ENCODE measurements around the gene TEX14. TPM values are rescaled to one million over a fixed set of nuclear protein-coding genes. Genes with fewer than 3 reads are reported as not detected.
A peak's percentile ranks its signal among the peaks of the same experiment; 100 is the strongest.

The TEX14 gene
- total and polyA plus RNA-seq, 2 donors = 0.09 to 0.11 TPM

DNA sequence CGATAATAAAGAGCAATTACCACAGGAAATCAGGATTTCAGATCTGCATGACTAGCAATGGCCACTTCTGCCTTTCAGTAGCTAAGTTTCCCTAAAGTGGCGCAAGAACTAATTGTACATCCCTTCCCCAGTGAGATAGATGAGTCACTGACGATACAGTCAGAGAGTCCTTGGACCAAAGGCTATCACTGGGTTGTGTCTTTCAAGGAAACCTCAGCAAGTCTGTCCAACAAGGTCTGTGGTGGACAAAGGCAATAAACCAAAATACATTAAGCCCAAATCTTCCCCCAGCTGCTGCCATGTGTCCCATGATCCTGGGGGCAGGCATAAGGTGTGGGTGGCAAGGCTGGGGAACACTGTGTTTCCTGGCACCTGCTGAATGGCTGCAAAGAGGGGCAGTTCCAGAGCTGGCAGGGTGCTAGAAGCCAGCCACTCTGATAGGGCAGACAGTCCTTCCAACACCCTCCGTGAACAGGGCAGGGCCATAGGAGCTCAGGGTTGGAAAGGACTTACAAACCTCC, 156.9 kb downstream of the TEX14 start:
- H3K4me1 ChIP-seq (ENCODE audit: insufficient read depth) = no peaks in the 10 kb centered on the region
- WGBS = 86% methylated on average over 4 of the region's 4 CpGs
- no peak overlapping the region for H3K27ac ChIP-seq (ENCODE audit: low read depth)
- no peaks in the 10 kb centered on the region for H3K36me3 ChIP-seq (ENCODE audit: insufficient read depth)
- DNase-seq (ENCODE audit: extremely low spot score) = no peak
- H3K4me3 ChIP-seq (ENCODE audit: low read depth, low read length) = no peak overlapping the region

DNA sequence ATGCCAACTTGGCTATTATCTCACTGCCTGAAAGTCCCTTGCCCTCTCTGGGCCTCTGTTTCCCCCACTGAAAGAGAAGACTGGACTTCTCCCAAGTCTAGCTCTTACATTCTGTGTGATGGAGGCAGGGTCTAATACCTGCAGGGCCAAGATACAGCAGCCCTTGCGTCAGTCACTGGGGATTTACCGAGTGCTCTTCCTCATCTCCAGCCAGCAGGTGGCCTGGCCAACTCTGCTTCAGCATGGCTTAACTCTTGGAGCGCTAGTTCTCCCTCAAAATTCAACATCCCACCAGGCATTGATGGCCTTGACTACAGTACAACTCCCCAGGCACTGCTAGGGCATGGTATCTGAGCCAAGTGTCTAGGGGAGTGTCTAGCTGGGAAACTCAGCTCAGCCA, 157.5 kb downstream of the TEX14 start:
- H3K4me3 ChIP-seq (ENCODE audit: low read depth, low read length) = no peak overlapping the region
- no peak for DNase-seq (ENCODE audit: extremely low spot score)
- no peak overlapping the region for H3K27ac ChIP-seq (ENCODE audit: low read depth)
- 63% methylated on average over 3 of the region's 3 CpGs for WGBS
- no peaks in the 10 kb centered on the region for H3K36me3 ChIP-seq (ENCODE audit: insufficient read depth)
- no peaks in the 10 kb centered on the region for H3K4me1 ChIP-seq (ENCODE audit: insufficient read depth)

DNA sequence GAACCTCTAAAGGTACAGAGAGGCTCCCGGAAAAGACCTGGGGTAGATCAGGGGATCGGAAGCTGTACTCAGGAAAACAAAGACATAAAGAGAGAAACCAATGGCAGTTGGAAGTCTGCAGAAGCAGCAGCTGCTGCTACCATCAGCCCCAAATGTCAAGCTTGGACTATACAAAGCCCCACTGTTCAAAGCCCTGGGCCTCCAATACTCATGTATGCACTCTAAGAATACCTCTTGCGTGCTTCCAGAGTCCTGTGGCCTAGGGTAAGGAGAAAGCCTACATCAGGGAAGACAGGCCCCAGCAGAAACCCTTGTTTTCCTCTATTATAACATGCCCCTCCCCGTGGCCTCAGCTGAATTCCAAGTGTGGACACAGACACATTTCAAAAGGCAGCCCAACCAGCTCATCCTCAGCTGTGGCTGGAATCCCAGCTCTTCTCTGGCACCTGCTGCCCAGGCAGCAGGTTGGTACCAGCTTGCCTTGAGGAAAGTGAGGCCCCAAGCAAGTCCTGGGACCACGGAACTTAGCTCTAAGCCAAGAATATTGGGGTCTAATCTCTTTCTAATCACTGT, 158.1 kb downstream of the TEX14 start:
- no peak for DNase-seq (ENCODE audit: extremely low spot score)
- no peaks in the 10 kb centered on the region for H3K4me1 ChIP-seq (ENCODE audit: insufficient read depth)
- H3K4me3 ChIP-seq (ENCODE audit: low read depth, low read length) = no peak overlapping the region
- WGBS = 94% methylated on average over 5 of the region's 5 CpGs
- H3K27ac ChIP-seq (ENCODE audit: low read depth) = no peak overlapping the region
- no peaks in the 10 kb centered on the region for H3K36me3 ChIP-seq (ENCODE audit: insufficient read depth)

DNA sequence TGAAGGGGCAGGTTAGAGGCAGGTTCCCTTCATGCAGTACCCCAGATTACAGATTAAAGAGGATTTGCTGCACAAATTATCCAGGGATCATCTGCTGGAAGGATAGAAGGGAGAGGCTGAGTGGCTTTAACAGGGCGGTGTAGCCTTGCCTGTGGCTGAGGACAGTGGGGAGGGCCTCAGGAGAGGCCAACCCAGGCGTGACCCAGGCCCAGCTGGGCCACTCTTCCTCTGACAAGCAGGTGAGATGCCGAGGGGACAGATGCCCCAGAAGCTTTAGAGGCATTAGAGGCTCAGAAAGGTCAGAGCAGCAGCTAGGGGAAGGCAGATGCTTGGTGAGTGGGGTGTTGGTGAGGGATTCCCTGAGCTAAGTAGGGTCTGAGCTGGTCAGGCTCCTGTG, 159.3 kb downstream of the TEX14 start:
- 56% methylated on average over 3 of the region's 3 CpGs for WGBS
- no peak for DNase-seq (ENCODE audit: extremely low spot score)
- no peaks in the 10 kb centered on the region for H3K4me1 ChIP-seq (ENCODE audit: insufficient read depth)
- H3K4me3 ChIP-seq (ENCODE audit: low read depth, low read length) = no peak overlapping the region
- H3K27ac ChIP-seq (ENCODE audit: low read depth) = no peak overlapping the region
- H3K36me3 ChIP-seq (ENCODE audit: insufficient read depth) = no peaks in the 10 kb centered on the region

DNA sequence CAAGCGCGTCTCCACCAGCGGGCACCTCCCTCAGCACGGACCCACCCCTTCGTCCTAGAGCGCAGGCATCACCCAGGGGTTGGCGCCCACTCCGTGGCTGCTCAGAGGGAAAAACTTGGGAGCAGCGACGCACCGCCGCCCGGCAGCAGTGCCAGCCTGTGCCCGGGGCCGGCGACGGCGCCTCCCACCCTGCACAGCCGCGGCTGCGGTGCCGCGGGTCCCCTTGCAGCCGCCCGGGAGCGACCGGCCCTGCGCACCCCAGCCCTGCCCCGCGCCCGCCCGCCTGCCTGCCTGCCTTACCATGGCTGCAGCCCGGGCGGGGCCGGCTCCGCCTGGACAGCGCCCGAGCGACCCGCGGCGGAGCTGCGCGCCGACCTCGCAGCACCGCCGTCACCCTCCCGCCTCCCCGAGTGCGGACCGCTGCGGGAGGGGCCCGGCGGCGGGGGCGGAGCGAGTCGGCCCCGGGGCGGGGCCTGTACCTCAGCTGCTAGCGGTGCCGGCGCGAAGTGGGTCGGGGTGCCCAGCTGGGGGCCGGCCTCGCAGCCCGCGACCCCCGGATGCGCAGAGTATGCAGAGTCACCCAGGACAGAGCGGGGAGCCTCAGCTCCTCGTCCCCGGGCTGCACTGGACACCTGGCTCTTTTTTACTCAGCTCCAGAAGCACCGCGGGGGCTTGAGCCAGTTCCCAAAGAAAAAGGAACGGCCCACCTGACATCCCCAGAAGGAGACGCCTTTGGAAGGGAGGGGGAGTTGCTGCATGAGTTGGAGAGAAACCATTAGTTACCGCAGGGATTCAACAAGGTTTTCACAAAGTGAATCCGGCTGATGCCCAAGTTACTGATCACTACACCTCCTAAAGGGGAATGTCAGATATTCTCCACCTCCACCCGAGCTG, 159.9 kb downstream of the TEX14 start:
- no peak for DNase-seq (ENCODE audit: extremely low spot score)
- H3K4me3 ChIP-seq (ENCODE audit: low read depth, low read length) = peak overlapping the region; percentile 63
- H3K27ac ChIP-seq (ENCODE audit: low read depth) = no peak overlapping the region
- no peaks in the 10 kb centered on the region for H3K36me3 ChIP-seq (ENCODE audit: insufficient read depth)
- WGBS = 1% methylated on average over 82 of the region's 82 CpGs
- no peaks in the 10 kb centered on the region for H3K4me1 ChIP-seq (ENCODE audit: insufficient read depth)

DNA sequence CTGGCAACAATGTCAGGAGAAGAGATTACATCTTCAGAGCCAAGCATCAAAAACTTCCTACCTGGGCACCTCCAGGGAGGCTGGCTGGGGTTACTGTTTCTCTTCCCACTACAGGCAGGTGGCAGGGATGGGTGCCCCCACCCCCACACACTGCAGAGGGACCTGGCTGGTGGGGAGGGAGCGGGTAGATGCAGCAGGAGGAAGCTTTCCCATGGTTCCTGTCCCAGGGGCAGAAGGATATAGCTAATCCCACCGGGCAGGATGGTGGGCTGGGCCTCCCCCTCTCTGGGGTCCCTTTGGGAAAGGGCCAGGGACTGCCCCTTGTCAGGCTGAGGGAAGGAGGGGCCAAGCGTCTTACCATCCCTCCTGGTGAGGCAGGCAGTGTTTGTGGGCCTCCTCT, 160.7 kb downstream of the TEX14 start:
- H3K4me1 ChIP-seq (ENCODE audit: insufficient read depth) = no peaks in the 10 kb centered on the region

DNA sequence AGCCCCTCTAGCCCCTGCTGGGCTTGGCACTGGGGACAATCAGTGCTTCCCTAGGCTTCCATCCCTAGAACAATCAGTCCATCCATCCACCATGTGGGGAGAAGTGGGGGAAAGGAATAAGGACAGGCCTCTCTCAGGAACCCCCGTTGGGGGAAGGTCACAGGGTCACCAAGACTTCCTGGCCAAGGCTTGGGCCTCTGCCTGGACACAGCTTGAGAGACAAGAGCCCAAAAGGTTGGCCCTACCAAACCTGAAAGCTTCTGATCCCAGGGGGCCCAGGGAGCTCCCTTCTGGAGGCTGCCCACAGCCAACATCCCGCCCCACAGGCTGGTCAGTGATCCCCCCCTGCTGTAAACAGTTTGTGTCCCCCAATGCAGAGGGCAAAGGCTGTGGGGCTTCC, 161.2 kb downstream of the TEX14 start:
- 71% methylated on average over 2 of the region's 2 CpGs for WGBS
- Histone ChIP-seq H3K4me1 (ENCODE audit: insufficient read depth) (no peaks in the 10 kb centered on the region), H3K36me3 (ENCODE audit: insufficient read depth) (no peaks in the 10 kb centered on the region), H3K4me3 (ENCODE audit: low read depth, low read length) (no peak overlapping the region), H3K27ac (ENCODE audit: low read depth) (no peak overlapping the region)
- DNase-seq (ENCODE audit: extremely low spot score) = no peak

More for the DNA sequence above, 160.7 kb downstream of the TEX14 start:
- no peak overlapping the region for H3K27ac ChIP-seq (ENCODE audit: low read depth)
- peak overlapping the region; percentile 63 for H3K4me3 ChIP-seq (ENCODE audit: low read depth, low read length)
- no peaks in the 10 kb centered on the region for H3K36me3 ChIP-seq (ENCODE audit: insufficient read depth)
- no peak for DNase-seq (ENCODE audit: extremely low spot score)
- WGBS = 55% methylated on average over 3 of the region's 3 CpGs

DNA sequence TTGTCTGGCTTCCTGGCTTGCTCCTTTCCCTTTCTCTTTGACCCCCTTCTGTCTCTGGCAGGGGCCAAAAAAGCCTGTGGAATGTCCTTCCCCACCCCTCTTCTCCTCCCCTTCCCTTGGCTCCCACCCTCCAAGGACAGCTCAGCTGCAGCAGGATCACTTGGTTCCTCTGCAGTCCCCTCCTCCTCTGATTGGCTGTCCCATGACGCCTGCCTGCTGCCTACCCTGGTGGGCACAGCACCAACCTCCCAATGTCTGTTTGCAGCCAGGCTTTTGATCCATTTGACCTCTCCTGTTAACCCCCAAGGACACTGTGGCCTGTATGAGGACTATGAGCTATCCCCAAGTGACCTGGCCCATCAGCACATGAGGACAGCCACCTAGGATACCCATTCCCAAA, 162.6 kb downstream of the TEX14 start:
- WGBS = 41% methylated on average over 1 of the region's 1 CpG
- H3K27ac ChIP-seq (ENCODE audit: low read depth) = no peak overlapping the region
- DNase-seq (ENCODE audit: extremely low spot score) = no peak
- H3K4me3 ChIP-seq (ENCODE audit: low read depth, low read length) = no peak overlapping the region
- H3K4me1 ChIP-seq (ENCODE audit: insufficient read depth) = no peaks in the 10 kb centered on the region
- H3K36me3 ChIP-seq (ENCODE audit: insufficient read depth) = no peaks in the 10 kb centered on the region

DNA sequence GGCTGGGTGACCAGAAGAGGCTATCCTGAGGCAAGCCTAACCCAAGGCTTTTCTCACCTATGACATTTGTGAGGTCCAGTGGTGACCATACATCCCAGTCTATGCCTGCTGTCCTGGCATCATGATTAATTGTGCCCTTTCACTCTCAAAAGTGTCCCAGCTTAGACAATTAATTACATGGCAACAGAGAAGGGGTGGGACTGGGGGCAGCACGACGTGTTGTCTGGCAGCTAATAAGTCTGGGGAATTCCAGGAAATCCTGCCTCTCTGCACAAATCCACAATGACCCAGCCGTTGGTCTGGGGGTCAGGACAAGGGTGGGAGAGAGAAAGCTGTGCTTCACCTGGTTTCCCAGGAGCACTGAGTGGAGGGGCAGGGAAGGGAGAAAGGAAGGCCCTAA, 163.4 kb downstream of the TEX14 start:
- 38% methylated on average over 3 of the region's 3 CpGs for WGBS
- Histone ChIP-seq H3K4me1 (ENCODE audit: insufficient read depth) (no peaks in the 10 kb centered on the region), H3K27ac (ENCODE audit: low read depth) (no peak overlapping the region)

DNA sequence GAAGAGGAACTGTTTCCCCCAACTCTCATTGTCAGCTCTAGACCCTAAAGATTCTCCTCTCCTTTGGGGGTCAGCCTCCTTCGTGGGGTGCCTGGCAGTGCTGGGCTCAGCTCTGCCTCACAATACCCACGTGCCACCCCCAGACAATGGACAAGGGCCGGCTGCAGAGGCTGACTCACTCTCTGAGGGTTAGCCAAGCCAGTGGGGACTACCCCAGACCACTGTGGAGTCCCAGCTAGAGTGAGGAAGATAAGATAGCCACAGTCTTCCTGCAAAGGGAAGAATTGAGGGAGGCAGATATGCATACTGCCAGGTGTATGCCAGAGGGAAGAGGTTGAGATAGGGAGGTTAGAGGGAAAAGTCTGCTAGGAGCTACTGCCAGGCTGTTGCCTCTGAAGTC, 163.9 kb downstream of the TEX14 start:
- no peak for DNase-seq (ENCODE audit: extremely low spot score)
- Histone ChIP-seq H3K4me3 (ENCODE audit: low read depth, low read length) (no peak overlapping the region), H3K36me3 (ENCODE audit: insufficient read depth) (no peaks in the 10 kb centered on the region), H3K27ac (ENCODE audit: low read depth) (no peak overlapping the region), H3K4me1 (ENCODE audit: insufficient read depth) (no peaks in the 10 kb centered on the region)
- 63% methylated on average over 3 of the region's 3 CpGs for WGBS

More for the DNA sequence above, 163.4 kb downstream of the TEX14 start:
- DNase-seq (ENCODE audit: extremely low spot score) = no peak
- Histone ChIP-seq H3K4me3 (ENCODE audit: low read depth, low read length) (no peak overlapping the region), H3K36me3 (ENCODE audit: insufficient read depth) (no peaks in the 10 kb centered on the region)

DNA sequence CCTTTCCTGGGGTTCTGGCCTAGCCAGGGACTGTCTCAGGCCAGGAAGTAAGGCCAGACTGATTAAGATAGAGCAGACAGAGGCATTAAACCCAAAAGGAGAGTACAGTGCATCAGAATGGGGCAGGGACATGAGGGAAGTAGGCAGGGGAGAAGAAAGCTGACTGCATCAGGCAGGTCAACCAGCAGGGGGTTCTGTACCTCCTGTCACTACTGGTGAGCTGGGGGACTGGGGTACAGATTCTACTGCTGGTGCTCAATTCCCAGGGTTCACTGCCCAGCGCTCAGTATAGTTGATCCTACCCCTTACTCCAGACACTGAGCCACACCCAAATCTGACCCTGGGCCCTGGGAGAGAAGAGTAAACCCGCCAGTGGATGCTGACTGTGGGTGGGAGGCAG, 164.5 kb downstream of the TEX14 start:
- no peak for DNase-seq (ENCODE audit: extremely low spot score)
- Histone ChIP-seq H3K27ac (ENCODE audit: low read depth) (no peak overlapping the region), H3K4me1 (ENCODE audit: insufficient read depth) (no peaks in the 10 kb centered on the region), H3K4me3 (ENCODE audit: low read depth, low read length) (no peak overlapping the region), H3K36me3 (ENCODE audit: insufficient read depth) (no peaks in the 10 kb centered on the region)
- 88% methylated on average over 2 of the region's 2 CpGs for WGBS

DNA sequence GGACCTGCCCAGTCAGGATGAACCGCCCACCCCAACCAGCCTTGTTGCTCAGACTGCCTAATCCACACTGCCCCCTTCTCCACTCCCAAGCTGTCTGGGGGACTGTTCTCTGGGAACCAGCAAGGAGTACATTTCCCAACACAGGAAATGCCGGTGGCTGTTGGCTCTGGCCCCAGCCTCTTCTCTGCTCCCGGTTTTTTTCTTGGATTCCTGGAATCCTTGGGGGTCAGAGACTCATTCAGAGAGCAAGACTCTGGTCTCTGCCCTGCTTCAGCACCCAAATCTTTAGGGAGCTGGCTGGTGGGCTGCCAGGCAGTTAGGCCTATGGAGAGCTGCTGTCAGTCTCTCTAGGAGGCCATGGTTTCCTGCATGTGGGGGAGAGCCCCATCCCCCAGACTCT, 166.6 kb downstream of the TEX14 start:
- Histone ChIP-seq H3K27ac (ENCODE audit: low read depth) (no peak overlapping the region), H3K4me1 (ENCODE audit: insufficient read depth) (no peaks in the 10 kb centered on the region), H3K4me3 (ENCODE audit: low read depth, low read length) (no peak overlapping the region), H3K36me3 (ENCODE audit: insufficient read depth) (no peaks in the 10 kb centered on the region)
- DNase-seq (ENCODE audit: extremely low spot score) = no peak
- WGBS = 37% methylated on average over 3 of the region's 3 CpGs

DNA sequence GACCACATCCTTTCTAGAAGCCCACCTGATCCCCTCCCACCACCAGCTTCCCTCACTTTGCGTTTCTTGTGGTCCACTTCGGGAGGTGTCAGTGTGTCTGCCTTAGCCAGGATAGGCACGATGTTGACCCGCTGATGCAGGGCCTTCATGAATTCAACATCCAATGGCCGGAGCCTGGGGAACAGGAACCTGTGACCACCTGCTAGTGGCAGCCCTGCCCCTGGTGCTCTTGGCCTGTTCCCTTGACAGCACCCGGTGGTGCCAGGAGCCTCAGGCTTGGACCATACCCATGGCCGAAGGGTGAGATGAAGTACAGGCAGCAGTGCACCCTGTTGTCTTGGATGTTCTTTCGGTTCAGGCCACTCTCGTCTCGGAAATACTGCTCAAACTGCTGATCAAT, 170.2 kb downstream of the TEX14 start:
- no peaks in the 10 kb centered on the region for H3K36me3 ChIP-seq (ENCODE audit: insufficient read depth)
- H3K27ac ChIP-seq (ENCODE audit: low read depth) = no peak overlapping the region
- H3K4me1 ChIP-seq (ENCODE audit: insufficient read depth) = no peaks in the 10 kb centered on the region
- no peak overlapping the region for H3K4me3 ChIP-seq (ENCODE audit: low read depth, low read length)
- 93% methylated on average over 10 of the region's 10 CpGs for WGBS
- no peak for DNase-seq (ENCODE audit: extremely low spot score)

DNA sequence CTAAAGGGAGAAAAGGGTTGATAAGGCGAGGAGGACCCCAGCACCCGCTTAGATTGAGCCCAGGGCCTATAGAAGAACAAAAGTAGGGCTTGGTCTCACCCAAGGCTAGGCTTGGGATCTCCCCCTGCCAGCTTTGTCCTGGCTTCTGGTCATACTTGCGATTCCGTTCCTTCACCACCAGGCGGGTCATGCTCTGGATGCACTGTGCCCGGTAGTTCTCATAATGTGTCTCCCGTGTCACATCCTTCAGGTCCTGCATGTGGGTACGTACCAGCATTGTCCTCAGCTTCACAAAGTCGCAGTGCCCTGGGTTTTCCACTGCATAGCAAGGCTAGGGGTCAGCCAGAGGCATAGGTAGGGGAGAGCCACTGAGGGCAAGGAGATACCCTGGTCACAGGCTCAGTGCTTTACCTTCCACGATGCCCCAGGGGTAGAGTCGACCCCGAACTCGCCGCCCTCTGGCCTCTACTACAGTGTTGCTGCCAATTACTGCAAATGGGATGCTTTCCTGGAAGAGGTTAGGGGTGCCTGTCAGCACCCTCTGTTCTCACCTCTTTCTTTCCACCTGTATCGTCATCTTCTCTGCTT, 170.9 kb downstream of the TEX14 start:
- 69% methylated on average over 15 of the region's 15 CpGs for WGBS
- no peaks in the 10 kb centered on the region for H3K4me1 ChIP-seq (ENCODE audit: insufficient read depth)
- no peaks in the 10 kb centered on the region for H3K36me3 ChIP-seq (ENCODE audit: insufficient read depth)
- no peak for DNase-seq (ENCODE audit: extremely low spot score)
- no peak overlapping the region for H3K27ac ChIP-seq (ENCODE audit: low read depth)
- no peak overlapping the region for H3K4me3 ChIP-seq (ENCODE audit: low read depth, low read length)
